GM10266 (cell line): Measurements from ENCODE around the gene DHCR7.

Experiments
- DNase-seq: peaks from one replicate; pipeline ENCODE4 v3.0.0; 2012; ENCODE audit errors: extremely low spot score
- CTCF ChIP-seq: IDR thresholded peaks from 2 replicates; pipeline ENCODE4 v1.5.1; 2012; ENCODE audit warnings: mild to moderate bottlenecking, low read depth; ENCODE audit not compliant: control insufficient read depth, insufficient read depth; ENCODE audit errors: missing control alignments

DHCR7 gene

GRCh38 chr11:71477641-71478527, 29.7 kb upstream of the DHCR7 start:
- TF ChIP-seq CTCF, result no peak
- DNase-seq, result no peak

- DNase-seq, result no peak
- TF ChIP-seq CTCF, result no peak
These were observed 28.9 kb upstream of the DHCR7 start for GRCh38 chr11:71476926-71477640.

GRCh38 chr11:71476031-71476430, 27.8 kb upstream of the DHCR7 start:
- TF ChIP-seq CTCF, result no peak
- no peak for DNase-seq

- no peak for DNase-seq
- no peak for TF ChIP-seq CTCF
These were observed 26.7 kb upstream of the DHCR7 start for GRCh38 chr11:71474771-71475483.

- no peak for DNase-seq
- no peak for TF ChIP-seq CTCF
These were observed 26.1 kb upstream of the DHCR7 start for GRCh38 chr11:71474141-71474770.

- TF ChIP-seq CTCF, result no peak
These were observed 25.5 kb upstream of the DHCR7 start for GRCh38 chr11:71473793-71474080.

More at GRCh38 chr11:71473793-71474080, 25.5 kb upstream of the DHCR7 start:
- DNase-seq, result no peak
